Measurements from ENCODE around the gene TBCD.

- no peak for TF ChIP-seq CTCF (IDR thresholded peaks at IDR 0.05)
- TF ChIP-seq POLR2A (IDR thresholded peaks at IDR 0.05), result no peak
- no peak for TF ChIP-seq POLR2AphosphoS5 (IDR thresholded peaks at IDR 0.05)
Measured at GRCh38 chr17:82897514-82898249, 145.8 kb downstream of the TBCD start.

Measured in breast epithelium (tissue), 3 donors.